H1 (cell line): ENCODE data around the gene KLF7. TPM values are rescaled to one million over a fixed set of nuclear protein-coding genes. Genes with fewer than 3 reads are reported as not detected.

Experiments used
- CTCF ChIA-PET: fragments of 300-600 bp; sonication (Branson Sonifier 250); formaldehyde crosslinking; loops from one replicate; lab custom pipeline; 2021; ENCODE audit not compliant: partially characterized antibody; lab: Charles Lee
- POLR2A ChIA-PET: fragments of 300-600 bp; sonication (Branson Sonifier 250); formaldehyde crosslinking; loops from one replicate; lab custom pipeline; 2021; ENCODE audit warnings: inconsistent platforms; ENCODE audit not compliant: partially characterized antibody; lab: Charles Lee
- DNase-seq, 2 experiments: peaks; one replicate each; pipeline versions ENCODE4 v3.0.0 to v3.0.0-alpha.2; 2010 to 2022; ENCODE audit warnings: low spot score in 2 of 2, low read depth in 1 of 2, mixed read lengths in 1 of 2
- FAIRE-seq: peaks from 2 replicates; lab custom pipeline; 2011; peaks lifted over from hg19 to GRCh38; lab: Jason Lieb, UNC
- H2AFZ ChIP-seq: 2 replicates; pipeline ENCODE4 v1.8.1; 2012; ENCODE audit warnings: low read length, inconsistent platforms
- H2AK5ac ChIP-seq: 2 replicates; pipeline ENCODE4 v1.6.1; 2013; ENCODE audit warnings: low read depth, low read length
- H2BK120ac ChIP-seq: replicated peaks from 2 replicates; pipeline ENCODE3; 2013; ENCODE audit warnings: low read depth, low read length, inconsistent platforms
- H2BK12ac ChIP-seq: 2 replicates; pipeline ENCODE4 v1.6.1; 2013; ENCODE audit warnings: low read depth, low read length
- H2BK15ac ChIP-seq: 2 replicates; pipeline ENCODE4 v1.6.1; 2013; ENCODE audit warnings: low read length
- H2BK20ac ChIP-seq: 2 replicates; pipeline ENCODE4 v1.6.1; 2013; ENCODE audit warnings: low read length
- H2BK5ac ChIP-seq: 2 replicates; pipeline ENCODE4 v1.6.1; 2013; ENCODE audit warnings: low read depth, low read length
- H3K14ac ChIP-seq: 2 replicates; pipeline ENCODE4 v1.6.1; 2013; ENCODE audit warnings: inconsistent platforms; ENCODE audit not compliant: insufficient read length
- H3K18ac ChIP-seq: 2 replicates; pipeline ENCODE4 v1.6.1; 2013; ENCODE audit warnings: low read length; ENCODE audit errors: extremely low read depth
- H3K23ac ChIP-seq: 2 replicates; pipeline ENCODE4 v1.6.1; 2013; ENCODE audit warnings: inconsistent platforms; ENCODE audit not compliant: insufficient read length
- H3K23me2 ChIP-seq: 2 replicates; pipeline ENCODE4 v1.6.1; 2013; ENCODE audit warnings: low read depth, low read length
- H3K27ac ChIP-seq: 2 replicates; pipeline ENCODE4 v1.6.1; 2011; ENCODE audit warnings: low read depth, low read length, inconsistent platforms
- H3K27me3 ChIP-seq, 4 experiments: replicated peaks in 1 of 4; 1 replicate in 1 of 4; 2 replicates in 3 of 4; pipeline versions ENCODE4 v1.6.1 to v1.8.1; 2011 to 2013; ENCODE audit warnings: low read length in 3 of 4, mild to moderate bottlenecking in 3 of 4, inconsistent platforms in 2 of 4, mixed read lengths in 2 of 4, moderate library complexity in 1 of 4; ENCODE audit not compliant: control insufficient read depth in 3 of 4, insufficient read depth in 3 of 4; ENCODE audit errors: extremely low read depth in 1 of 4
- H3K36me3 ChIP-seq, 4 experiments: 2 replicates each; pipeline versions ENCODE4 v1.6.1 to v1.8.1; 2011 to 2013; ENCODE audit warnings: mild to moderate bottlenecking in 4 of 4, low read length in 3 of 4, moderate library complexity in 2 of 4, control low read depth in 1 of 4, inconsistent platforms in 1 of 4; ENCODE audit not compliant: insufficient read depth in 4 of 4, control insufficient read depth in 2 of 4
- H3K4ac ChIP-seq: replicated peaks from 2 replicates; pipeline ENCODE3; 2013; ENCODE audit warnings: low read length, low read depth, mixed read lengths, inconsistent platforms; ENCODE audit not compliant: insufficient read length
- H3K4me1 ChIP-seq, 4 experiments: replicated peaks in 1 of 4; 1 replicate in 1 of 4; 2 replicates in 3 of 4; pipeline versions ENCODE4 v1.6.1 to v1.8.1; 2011 to 2013; ENCODE audit warnings: low read length in 3 of 4, inconsistent platforms in 2 of 4, mixed read lengths in 1 of 4; ENCODE audit not compliant: insufficient read depth in 4 of 4, control insufficient read depth in 3 of 4
- H3K4me2 ChIP-seq, 2 experiments: 2 replicates each; pipeline versions ENCODE4 v1.6.1 to v1.8.1; 2011 to 2013; ENCODE audit warnings: low read depth in 2 of 2, low read length in 2 of 2, control low read depth in 1 of 2, inconsistent platforms in 1 of 2, mild to moderate bottlenecking in 1 of 2; ENCODE audit not compliant: insufficient read depth in 1 of 2
- H3K4me3 ChIP-seq, 4 experiments: fragments of 200-600, 300-600 bp in 1 of 4; sonication (generic), shearing (Covaris generic), sonication (Bioruptor Twin) in 1 of 4; 2 replicates each; pipeline versions ENCODE4 v1.5.1 to v1.8.1; 2011 to 2016; ENCODE audit warnings: low read length in 4 of 4, low read depth in 3 of 4, control low read depth in 2 of 4, inconsistent platforms in 2 of 4, mild to moderate bottlenecking in 2 of 4, mixed read lengths in 1 of 4, moderate library complexity in 1 of 4; ENCODE audit not compliant: insufficient read depth in 2 of 4; ENCODE audit errors: extremely low read depth in 1 of 4
- H3K56ac ChIP-seq: replicated peaks from 2 replicates; pipeline ENCODE3; 2013; ENCODE audit warnings: low read depth, mild to moderate bottlenecking, mixed read lengths, low read length, inconsistent platforms; ENCODE audit not compliant: insufficient read length
- H3K79me1 ChIP-seq: 2 replicates; pipeline ENCODE4 v1.6.1; 2013; ENCODE audit warnings: low read depth, low read length, control low read depth
- H3K79me2 ChIP-seq, 2 experiments: 2 replicates each; pipeline versions ENCODE4 v1.6.1 to v1.8.1; 2012 to 2013; ENCODE audit warnings: low read length in 2 of 2, mild to moderate bottlenecking in 2 of 2, inconsistent platforms in 1 of 2; ENCODE audit not compliant: insufficient read depth in 2 of 2, control insufficient read depth in 1 of 2
- H3K9ac ChIP-seq, 4 experiments: replicated peaks in 1 of 4; 1 replicate in 1 of 4; 2 replicates in 3 of 4; pipeline versions ENCODE4 v1.6.1 to v1.8.1; 2011 to 2013; ENCODE audit warnings: low read depth in 3 of 4, low read length in 3 of 4, control low read depth in 2 of 4, mild to moderate bottlenecking in 2 of 4, moderate library complexity in 2 of 4, inconsistent platforms in 1 of 4; ENCODE audit errors: extremely low read depth in 1 of 4
- H3K9me3 ChIP-seq, 2 experiments: 2 replicates each; pipeline versions ENCODE4 v1.6.1 to v1.8.1; 2012 to 2013; ENCODE audit warnings: mild to moderate bottlenecking in 2 of 2, moderate library complexity in 2 of 2, control low read depth in 1 of 2, inconsistent platforms in 1 of 2, low read depth in 1 of 2, low read length in 1 of 2, mixed read lengths in 1 of 2; ENCODE audit not compliant: insufficient read depth in 2 of 2
- H4K20me1 ChIP-seq, 2 experiments: replicated peaks in 1 of 2; 2 replicates each; pipeline versions ENCODE3 to v1.8.1; 2011 to 2013; ENCODE audit warnings: inconsistent platforms in 2 of 2, low read length in 2 of 2, mild to moderate bottlenecking in 1 of 2; ENCODE audit not compliant: insufficient read depth in 2 of 2, control insufficient read depth in 1 of 2
- H4K5ac ChIP-seq: 2 replicates; pipeline ENCODE4 v1.6.1; 2013; ENCODE audit warnings: low read length, low read depth, mixed read lengths, inconsistent platforms; ENCODE audit not compliant: insufficient read length
- H4K8ac ChIP-seq: 2 replicates; pipeline ENCODE4 v1.8.0; 2013; ENCODE audit warnings: mild to moderate bottlenecking, moderate library complexity, low read length, inconsistent platforms; ENCODE audit not compliant: insufficient read depth; ENCODE audit errors: extremely low read depth
- H4K91ac ChIP-seq: replicated peaks from 2 replicates; pipeline ENCODE3; 2013; ENCODE audit warnings: low read length, mixed read lengths, inconsistent platforms; ENCODE audit not compliant: insufficient read length
- SUZ12 ChIP-seq: fragments of 200-600 bp; sonication (generic); IDR thresholded peaks from 2 replicates; pipeline ENCODE4 v1.6.1; 2012; ENCODE audit warnings: mild to moderate bottlenecking, inconsistent platforms, low read length, moderate library complexity, mixed read lengths
- WGBS, 2 experiments: shearing (Covaris generic) in 1 of 2; methylation state at CpG; one replicate each; pipeline versions ENCODE4 v1.1.6 to v1.1.7; 2013 to 2015; ENCODE audit warnings: low lambda C conversion rate in 2 of 2, mixed read lengths in 2 of 2, inconsistent platforms in 1 of 2, low coverage in 1 of 2, missing lambda C conversion rate in 1 of 2; ENCODE audit not compliant: insufficient replicate concordance in 2 of 2, insufficient coverage in 1 of 2, insufficient read length in 1 of 2; ENCODE audit errors: extremely low coverage in 1 of 2, missing lambda C conversion rate in 1 of 2; 5-methylcytosine and 5-hydroxymethylcytosine counted together
- polyA plus RNA-seq, 7 experiments: library from polyadenylated mRNA; depleted of rRNA in 3 of 7; stranded (reverse) in 5 of 7; unstranded in 2 of 7; fragments of >200 nt in 5 of 7; fragments of 200-250 nt in 2 of 7; gene quantifications; 1 replicate in 5 of 7; 2 replicates in 1 of 7; 4 replicates in 1 of 7; pipeline versions ENCODE4 v1.2.1 to v1.2.3, GENCODE V29; 2011 to 2013; ENCODE audit warnings: missing spikeins in 2 of 7, mixed read lengths in 2 of 7
- total RNA-seq: library from RNA; stranded (reverse); fragmentation: NEBNext Ultra II Directional; extraction: Animal tissue kit (Norgen Biotek cat#: 25700); gene quantifications from 2 replicates; pipeline ENCODE4 v1.2.1, GENCODE V29; 2021

Gene KLF7
- total and polyA plus RNA-seq, 2 of the 8 experiments (the other 6 are each of a cell fraction or from before 2014, with no cell fraction given): 9.6 to 23.3 TPM

- no peak for FAIRE-seq
- no peak overlapping the region for H3K27ac ChIP-seq
- POLR2A ChIA-PET: interaction anchor here (1.7 to 1.8 kb wide), 3 partner anchors 10 to 43 kb away, joined by 4 to 8 read pairs (median 6); partner anchors contain the start of gene KLF7
Measured at GRCh38 chr2:207122651-207123334, 43.0 kb downstream of the KLF7 start.

More at GRCh38 chr2:207122651-207123334, 43.0 kb downstream of the KLF7 start:
- Histone ChIP-seq H3K23ac (no peak overlapping the region), H4K5ac (no peak overlapping the region), H3K36me3 (peaks cover 0 to 6% (median 2%) of the 10 kb centered on the region in 4 experiments; a peak in 2 of 8 replicates), H3K14ac (no peak overlapping the region), H4K20me1 (no peaks in the 10 kb centered on the region), H2BK20ac (no peak overlapping the region), H2BK15ac (no peak overlapping the region), H2BK5ac (no peak overlapping the region), H3K18ac (no peak overlapping the region), H2AFZ (no peak overlapping the region), H4K91ac (no peak overlapping the region), H2AK5ac (no peak overlapping the region), H4K8ac (no peak overlapping the region), H3K9me3 (no peaks in the 10 kb centered on the region), H3K79me1 (peaks cover 2% of the 10 kb centered on the region; the same call in 1 of the 2 replicates), H2BK12ac (no peak overlapping the region), H3K27me3 (no peaks in the 10 kb centered on the region), H3K56ac (no peak overlapping the region), H3K4me1 (peaks cover 6 to 18% (median 10%) of the 10 kb centered on the region in 4 experiments), H2BK120ac (peak overlapping the region; percentile 10), H3K23me2 (no peaks in the 10 kb centered on the region), H3K9ac (no peak overlapping the region), H3K4ac (no peak overlapping the region), H3K79me2 (peaks cover 0 to 34% of the 10 kb centered on the region in 2 experiments; a peak in 2 of 4 replicates), H3K4me3 (no peak overlapping the region), H3K4me2 (no peak overlapping the region)
- no peak for DNase-seq
- WGBS, 2 experiments: 86% methylated on average over 5 of the region's 5 CpGs; no CpG with 5 or more reads in 1 of the 2 experiments
- CTCF ChIA-PET: interaction anchor here (0.7 to 1.7 kb wide), 6 partner anchors 14 to 351 kb away, joined by 3 to 6 read pairs (median 3); no protein-coding TSS in a partner anchor
- TF ChIP-seq SUZ12: no peak
